Left lobe of liver (tissue), 2 donors: ENCODE measurements around the gene CROCC2. TPM values are rescaled to one million over a fixed set of nuclear protein-coding genes. Genes with fewer than 3 reads are reported as not detected.

Experiments used
- ATAC-seq: fragments of 200-7000 bp; cut with Tn5 transposase; one replicate; pipeline ENCODE4 v1.9.1; 2020; ENCODE audit warnings: mild to moderate bottlenecking, moderate library complexity
- DNase-seq: peaks from one replicate; pipeline ENCODE4 v3.0.0-alpha.2; 2020; ENCODE audit warnings: low spot score
- total RNA-seq: library from RNA; stranded (reverse); gene quantifications from one replicate; pipeline ENCODE4 v1.2.1, GENCODE V29; 2021
- donor health status: DM: no; HTN: no; CAD: no; lungs with moderate emphysema.
- donor health status: DM: no; HTN: yes; CAD: no.

CROCC2 gene
- total RNA-seq, 1 donor from 2014 or later, result 0.05 TPM

DNA sequence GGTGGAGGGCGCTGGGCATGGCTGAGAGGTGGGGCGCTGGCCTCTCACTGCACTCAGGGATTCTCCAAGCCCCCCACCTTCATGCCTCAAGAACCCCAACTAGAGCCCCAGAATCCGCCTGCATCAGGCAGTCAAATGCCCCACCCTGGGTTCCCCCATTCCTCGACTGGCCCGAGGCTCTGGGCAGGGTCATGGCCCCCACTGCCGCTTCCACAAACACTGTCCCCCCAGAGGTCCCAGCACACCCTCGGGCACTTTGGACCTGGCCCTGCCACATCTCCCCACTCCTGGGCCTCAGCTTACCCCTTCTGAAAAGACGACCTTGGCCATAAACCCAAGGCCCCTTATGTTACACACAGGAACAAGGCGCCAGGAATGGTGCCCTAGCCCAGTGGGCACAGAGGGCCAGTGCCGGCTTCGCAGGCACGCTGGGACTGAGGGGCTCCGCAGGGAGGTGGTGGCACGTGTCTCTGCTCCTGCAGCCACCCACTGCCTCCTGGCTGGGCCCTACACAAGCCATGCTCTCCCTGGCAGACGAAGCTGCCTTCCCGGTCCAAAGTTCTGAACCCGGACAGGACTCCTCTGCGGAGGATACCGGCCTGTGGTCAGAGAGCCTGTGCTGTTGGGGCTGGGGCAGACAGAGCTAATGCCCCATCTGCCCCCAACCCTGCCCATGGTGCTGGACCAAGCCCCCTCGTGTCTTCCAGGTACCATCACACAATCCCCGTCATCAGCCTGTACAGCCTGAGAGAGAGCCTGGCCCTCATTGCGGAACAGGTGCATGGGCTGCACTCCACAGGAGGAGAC lies 30.7 kb upstream of the CROCC2 start:
- ATAC-seq (peak; percentile 2), DNase-seq (peak; percentile 73)

DNA sequence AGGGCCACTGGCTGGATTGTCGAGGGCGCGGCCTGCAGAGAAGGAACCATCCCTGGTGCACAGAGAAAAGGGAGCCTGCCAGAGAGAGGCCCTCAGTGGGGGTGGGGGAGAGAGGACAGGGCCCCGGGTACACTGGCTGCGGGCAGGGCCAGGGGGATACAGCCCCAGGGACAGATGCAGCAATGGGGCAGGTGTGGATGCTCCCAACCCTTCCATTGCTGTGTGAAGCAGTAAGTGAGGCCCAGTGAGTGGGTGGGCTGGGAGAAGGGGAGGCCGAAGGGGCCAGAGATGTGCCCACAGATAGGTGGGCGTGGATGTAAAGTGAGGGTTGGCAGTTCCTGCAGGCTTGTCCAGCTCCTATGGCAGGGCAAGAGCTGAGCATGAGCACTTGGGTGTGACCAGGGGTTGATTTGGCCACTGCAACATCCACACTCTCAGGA lies 30.1 kb upstream of the CROCC2 start:
- peak; percentile 69 for DNase-seq
- peak; percentile 4 for ATAC-seq

DNA sequence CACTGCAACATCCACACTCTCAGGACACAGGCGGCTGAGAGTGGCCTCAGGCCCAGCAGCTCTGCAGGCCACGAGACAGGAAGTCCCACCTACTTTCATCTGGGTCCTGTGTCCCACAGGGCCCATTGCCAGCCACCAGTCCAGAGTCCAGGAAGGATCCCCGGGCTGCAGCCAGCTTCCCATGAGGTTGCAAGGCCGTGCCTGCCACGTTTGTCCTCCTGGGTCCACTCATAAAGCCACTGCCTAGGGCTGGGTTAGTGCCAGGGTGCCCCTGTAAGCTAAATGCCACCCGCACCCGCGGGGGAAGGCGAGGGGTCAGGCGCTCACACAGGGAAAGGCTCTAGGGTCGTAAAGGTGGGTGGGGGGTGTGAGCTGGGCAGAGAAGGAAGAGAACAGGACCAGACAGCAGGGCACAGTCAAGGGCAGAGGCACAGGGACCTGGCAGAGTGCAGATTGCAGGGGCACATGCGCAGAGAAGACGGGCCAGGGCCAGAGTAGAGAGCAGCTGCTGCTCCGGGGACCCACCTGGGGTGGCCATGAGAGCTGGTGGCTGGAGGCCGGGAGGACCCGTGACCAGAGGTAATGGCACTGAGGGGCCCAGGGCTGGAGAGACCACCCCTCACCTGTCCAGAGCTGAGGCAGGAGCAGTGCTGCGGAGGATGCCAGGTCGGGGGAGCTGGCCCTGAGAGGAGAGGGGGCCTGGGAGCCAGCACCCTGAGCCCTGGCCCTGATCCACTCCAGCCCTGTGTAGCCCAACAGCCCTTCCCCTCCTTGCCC lies 29.5 kb upstream of the CROCC2 start:
- peak; percentile 47 for ATAC-seq
- peak; percentile 94 for DNase-seq

DNA sequence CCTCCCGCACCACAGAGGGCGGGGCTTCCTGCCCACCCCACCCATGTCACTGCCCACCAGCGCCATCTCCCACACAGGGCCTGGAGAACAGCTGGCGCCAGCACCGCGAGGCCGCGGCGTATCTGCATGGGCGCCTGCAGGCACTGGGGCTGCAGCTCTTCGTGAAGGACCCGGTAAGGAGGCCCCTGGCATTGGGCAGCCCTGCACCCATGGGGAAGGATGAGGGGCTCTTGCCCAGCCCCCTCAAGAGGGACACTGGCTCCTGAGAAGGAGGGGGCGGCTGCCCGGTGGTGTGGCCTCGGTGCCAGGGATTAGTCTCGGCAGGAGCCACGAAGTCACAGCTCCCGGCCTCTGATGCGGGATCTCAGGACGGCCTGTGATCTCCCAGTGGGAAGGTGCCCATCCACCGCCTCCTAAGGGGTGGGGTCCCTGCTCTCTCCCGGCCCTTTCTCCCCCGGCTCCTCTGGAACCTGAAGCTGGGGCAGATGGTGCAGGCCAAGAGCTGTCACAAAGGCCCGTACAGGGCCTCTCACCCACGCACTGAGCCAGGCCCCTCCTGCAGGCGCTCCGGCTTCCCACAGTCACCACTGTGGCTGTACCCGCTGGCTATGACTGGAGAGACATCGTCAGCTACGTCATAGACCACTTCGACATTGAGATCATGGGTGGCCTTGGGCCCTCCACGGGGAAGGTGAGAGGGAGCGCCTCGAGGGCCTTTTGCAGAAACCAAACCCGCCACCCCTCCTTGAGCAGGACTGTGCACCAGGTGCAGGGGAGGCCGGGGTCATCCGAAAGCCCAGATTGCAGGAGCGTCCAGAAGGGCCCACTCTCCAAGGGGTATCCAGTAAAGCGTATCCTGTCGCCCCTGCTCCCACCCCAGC lies 28.4 kb upstream of the CROCC2 start:
- peak; percentile 64 for DNase-seq

DNA sequence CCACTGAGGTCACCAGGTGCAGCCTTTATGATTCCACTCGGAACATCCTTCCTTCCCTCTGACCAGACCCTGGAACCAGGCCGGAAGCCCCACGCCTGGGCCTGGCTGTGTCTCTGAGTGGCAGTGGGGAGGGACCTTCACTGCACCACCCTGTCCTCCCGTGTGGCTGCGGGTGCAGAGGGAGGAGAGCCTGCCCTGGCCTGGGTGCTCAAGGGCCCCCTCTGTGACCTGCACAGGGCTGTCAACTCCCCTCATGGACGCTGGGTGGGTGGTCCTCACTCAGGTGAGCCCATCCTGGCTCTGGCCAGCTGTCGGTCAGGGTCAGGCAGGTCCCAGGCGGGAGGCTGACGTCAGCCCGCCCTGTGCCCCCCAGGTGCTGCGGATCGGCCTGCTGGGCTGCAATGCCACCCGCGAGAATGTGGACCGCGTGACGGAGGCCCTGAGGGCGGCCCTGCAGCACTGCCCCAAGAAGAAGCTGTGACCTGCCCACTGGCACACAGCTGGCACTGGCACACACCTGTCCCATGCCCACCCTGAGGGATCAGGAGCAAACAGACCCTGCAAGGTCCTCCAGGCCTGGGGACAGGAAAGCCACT lies 27.7 kb upstream of the CROCC2 start:
- DNase-seq, result peak; percentile 56
- ATAC-seq, result no peak

More for the DNA sequence above, 28.4 kb upstream of the CROCC2 start:
- ATAC-seq, result peak; percentile 0

GRCh38 chr2:240879105-240879504 lies 27.0 kb upstream of the CROCC2 start:
- DNase-seq, result peak; percentile 51
- no peak for ATAC-seq

DNA sequence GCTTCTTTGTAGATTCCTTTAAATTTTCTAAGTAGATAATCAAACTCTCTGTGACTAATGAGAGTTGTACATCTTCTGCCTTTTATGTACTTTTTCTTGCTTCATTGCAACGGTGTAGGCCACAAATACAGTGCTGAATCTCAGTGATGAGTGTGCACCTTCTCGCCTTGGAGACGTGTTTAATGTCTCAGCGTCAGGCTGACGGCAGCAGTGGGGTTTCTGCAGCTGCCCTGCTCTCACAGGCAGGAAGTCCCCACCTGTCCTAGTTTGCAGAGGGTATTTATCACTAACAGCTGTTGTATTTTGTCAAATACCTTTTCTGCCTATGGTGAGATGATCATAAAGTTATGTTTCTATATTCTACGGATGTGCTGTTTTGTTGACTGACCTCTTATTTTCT lies 24.2 kb upstream of the CROCC2 start:
- ATAC-seq (no peak), DNase-seq (no peak)

GRCh38 chr2:240884221-240884620 lies 21.9 kb upstream of the CROCC2 start:
- DNase-seq, result peak; percentile 51
- no peak for ATAC-seq

DNA sequence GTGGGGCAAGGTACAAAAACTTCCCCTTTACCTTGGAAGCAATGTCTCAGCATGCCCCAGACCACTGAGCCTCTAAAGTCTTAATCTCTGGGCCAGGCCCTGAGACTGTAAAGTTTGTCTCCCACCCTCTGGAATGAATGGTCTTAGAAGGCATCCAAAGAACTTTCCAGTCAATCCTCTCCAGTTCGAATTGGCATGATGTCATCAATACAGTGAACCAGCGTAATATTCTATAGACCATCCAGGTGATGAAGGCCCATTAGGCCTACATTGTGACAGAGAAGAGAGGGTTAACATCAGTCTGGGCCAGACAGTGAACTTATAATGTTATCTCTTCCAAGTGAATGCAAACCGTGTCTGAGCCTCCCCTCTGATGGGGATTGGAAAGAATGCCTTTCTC lies 21.4 kb upstream of the CROCC2 start:
- ATAC-seq (no peak), DNase-seq (no peak)

DNA sequence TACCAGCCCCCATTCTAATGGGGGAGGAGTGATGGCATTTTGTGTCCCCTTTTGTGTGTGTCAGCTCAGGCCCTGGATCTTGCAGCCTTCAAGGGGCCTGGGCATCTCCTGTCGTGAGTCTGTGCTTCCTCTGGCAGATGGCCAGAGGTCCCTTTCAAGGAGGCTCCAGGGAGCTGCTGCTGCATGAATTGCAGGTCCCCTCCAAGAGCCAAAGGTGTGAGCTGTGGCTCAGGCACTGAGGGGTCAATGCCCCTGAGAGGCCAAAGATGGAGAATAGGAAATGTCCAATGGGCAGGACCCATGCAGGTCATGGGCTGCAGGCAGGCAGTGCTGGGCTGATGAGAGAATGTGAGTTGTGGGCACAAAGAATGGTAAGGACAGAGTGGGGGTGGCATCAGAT lies 20.6 kb upstream of the CROCC2 start:
- ATAC-seq (peak; percentile 13), DNase-seq (peak; percentile 72)

DNA sequence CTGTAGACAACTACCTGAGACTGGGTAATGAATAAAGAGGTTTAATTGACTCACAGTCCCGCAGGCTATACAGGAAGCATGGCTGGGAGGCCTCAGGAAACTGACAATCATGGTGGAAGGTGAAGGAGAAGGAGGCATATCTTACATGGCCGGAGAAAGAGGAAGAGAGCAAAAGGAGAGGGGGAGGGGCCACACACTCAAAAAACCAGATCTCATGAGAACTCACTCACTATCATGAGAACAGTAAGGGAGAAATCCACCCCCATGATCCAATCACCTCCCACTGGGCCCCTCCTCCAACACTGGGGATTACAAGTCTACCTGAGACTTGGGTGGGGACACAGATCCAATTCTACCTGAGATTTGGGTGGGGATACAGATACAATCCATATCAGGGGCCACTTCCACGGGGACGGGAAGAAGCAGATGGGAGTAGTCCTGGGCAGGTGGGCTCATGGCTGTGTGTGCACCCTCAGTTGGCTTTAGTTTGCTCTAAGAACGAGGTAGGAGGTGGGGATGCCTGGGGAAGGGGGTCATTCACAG lies 20.0 kb upstream of the CROCC2 start:
- ATAC-seq (peak; percentile 6), DNase-seq (peak; percentile 71)

GRCh38 chr2:240886678-240887609 lies 19.2 kb upstream of the CROCC2 start:
- DNase-seq, result peak; percentile 95
- peak; percentile 56 for ATAC-seq

DNA sequence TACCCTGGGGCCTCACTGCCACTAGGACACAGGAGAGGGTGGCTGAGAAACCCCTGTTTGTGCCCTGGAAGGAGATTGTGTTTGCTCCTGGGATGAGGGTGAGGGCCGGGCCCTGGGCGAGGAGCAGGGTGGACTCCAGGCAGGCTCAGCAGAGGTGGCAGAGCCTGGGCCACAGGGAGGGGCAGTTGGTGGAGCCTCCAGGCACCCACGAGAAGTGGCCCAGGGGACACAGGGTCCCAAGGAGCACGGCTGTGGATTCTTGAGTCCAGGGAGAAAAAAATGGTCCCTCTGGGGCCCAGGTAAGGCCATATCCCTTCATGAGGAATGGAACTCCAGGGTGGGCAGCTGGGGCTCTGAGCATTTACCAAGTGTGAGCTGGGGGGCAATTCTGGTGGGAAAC lies 18.5 kb upstream of the CROCC2 start:
- ATAC-seq (peak; percentile 1), DNase-seq (no peak)

DNA sequence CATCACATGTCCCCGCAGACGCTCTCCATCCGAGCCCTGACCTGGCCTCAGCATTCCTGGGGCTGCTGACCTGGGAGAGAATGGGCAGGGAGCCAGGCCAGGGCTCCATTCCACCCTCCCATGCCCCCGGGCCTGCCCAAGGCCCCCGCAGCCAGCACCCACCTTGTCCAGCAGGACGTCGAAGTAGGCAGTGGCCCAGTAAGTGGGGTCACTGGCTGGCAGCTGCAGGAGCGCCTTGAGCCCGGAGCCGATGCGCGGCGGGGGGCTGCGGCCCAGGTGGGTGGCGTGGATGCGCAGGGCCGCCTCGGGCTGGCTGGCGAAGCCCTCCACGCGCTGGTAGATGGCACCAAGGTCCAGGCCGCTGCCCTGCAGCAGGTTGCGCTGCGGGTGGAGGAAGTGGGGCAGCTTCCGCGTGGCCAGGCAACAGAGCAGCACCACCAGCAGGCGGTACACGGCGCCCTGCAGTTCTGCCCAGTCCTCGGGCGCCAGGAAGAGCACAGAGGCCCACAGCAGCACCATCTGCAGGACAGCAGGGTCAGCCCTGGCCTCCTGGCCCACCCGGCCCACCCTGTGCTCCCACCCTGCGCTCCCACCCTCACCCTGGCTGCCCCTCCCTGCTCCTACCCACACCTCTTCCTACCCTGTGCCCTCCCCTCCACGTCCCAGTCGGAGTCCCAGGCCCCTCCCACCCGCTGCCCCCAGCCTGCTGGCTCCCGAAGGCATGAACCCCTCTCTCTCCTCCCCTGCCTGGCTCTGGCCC lies 17.8 kb upstream of the CROCC2 start:
- peak; percentile 33 for ATAC-seq
- DNase-seq, result peak; percentile 73

DNA sequence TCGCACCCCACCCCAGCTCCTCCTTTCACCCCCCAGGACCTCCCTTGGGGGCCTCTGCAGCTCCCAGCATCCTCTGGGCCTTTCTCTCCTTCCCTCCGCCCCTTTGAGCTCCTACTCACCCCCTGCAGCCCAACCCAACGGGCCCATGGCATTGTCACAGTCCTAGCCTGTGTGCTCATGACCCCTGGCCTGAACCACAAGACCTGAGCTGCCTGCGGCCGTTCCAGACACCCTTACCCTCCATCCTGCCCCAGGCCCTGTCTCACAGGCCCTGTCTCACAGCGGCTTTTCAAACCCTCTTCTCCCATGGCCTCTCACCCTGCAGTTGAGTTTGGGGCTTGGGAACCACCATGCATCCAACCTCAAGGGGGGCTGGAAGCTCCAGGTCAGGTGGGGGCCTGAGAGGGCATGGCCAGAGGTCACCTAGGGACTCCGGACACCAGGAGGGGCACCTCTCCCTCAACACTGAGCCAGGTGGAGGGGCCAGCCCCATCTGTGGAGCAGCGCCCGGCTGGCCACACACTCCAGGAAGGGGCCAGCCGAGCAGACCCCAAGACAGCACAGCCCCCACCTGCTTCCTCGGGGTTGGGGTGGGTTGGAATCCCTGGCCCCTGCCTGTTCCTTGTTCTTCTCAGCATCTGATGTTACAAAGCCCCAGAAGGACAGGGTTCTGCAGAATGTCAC lies 17.1 kb upstream of the CROCC2 start:
- DNase-seq, result no peak
- ATAC-seq, result no peak

DNA sequence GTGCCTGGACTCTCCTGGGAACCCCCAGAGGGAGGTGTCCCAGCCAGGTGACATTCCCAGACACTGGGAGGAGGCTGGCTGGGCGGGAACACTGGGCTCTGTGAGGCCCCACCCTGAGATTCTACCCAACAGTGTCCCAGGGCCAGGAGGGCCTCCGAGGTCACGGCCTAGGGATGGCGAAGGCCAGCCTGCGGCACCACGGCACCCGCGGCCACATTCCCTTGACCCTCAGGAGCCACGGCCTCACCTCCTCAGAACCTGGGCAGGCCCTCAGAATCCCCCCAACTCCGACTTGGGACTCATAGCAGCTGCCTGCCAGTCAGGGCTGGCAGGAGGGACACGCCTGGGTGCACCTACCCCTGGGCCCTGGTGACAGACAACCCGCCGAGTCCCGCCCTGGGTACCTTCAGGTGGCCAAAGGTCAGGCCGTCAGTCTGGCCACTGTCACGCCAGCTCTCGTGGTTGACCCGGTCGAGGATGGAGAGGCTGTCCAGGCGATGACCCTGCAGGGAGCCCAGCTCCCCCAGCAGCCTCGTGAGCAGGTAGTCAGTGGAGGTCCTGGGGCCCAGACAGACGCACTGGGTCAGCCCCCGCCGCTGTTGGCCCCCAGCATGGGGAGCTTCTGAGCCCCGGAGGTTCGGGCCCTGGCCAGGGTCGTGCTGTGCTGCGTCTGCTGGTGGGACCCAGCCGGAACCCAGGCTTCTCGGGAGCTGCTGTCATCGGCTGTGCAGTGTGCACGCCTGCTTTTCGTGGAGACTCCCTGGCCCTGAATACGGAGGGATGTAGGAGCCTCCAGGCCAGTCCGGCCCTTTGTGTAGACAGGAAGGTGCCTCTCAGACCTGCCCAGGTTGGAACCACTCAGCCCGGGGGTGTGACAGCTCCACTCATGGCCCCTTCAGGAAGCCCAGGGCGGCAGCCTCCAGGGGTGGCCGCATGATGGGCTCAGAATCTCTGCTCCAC lies 16.3 kb upstream of the CROCC2 start:
- ATAC-seq (peak; percentile 47), DNase-seq (peak; percentile 89)

DNA sequence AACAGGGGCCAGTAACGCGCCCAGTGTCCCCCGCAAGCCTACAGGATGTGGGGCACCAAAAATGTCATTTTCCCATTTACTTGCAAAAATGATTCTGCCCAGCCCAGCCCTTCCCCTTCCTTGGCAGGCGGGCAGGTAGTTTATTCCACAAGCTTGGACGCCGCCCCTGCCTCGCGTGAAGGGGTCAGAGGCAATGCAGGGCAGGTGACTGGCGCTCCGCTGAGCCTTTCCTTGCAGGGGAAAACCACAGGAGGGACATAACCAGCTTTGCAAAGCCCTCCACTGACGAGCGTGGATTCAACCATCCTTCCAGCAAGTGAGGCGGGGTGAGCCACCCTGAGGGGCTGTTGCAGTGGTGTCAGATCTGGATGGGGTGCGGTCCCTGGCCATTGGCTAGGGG lies 15.4 kb upstream of the CROCC2 start:
- no peak for DNase-seq
- no peak for ATAC-seq
